Prostate gland (tissue), 1 donor: ENCODE measurements around the gene ZFAND4.

Experiments
- POLR2A ChIP-seq: fragments of 450-650 bp; IDR thresholded peaks from one replicate; pipeline ENCODE4 v1.6.1; 2016; ENCODE audit warnings: antibody characterized with exemption, mild to moderate bottlenecking
- POLR2AphosphoS5 ChIP-seq: sonication (generic); formaldehyde crosslinking; IDR thresholded peaks from one replicate; pipeline ENCODE4 v1.6.1; 2017; ENCODE audit warnings: antibody characterized with exemption

- TF ChIP-seq POLR2AphosphoS5 (no peak), POLR2A (no peak)
Observed at GRCh38 chr10:45586028-45586824, 86.3 kb downstream of the ZFAND4 start.
